NCI-H128 (cell line): ENCODE measurements around the gene CRISP2.

Experiments used
- DNase-seq: peaks from one replicate; lab custom pipeline; 2025; ENCODE audit not compliant: unreplicated experiment; lab: John Stamatoyannopoulos, UW

Gene CRISP2

DNA sequence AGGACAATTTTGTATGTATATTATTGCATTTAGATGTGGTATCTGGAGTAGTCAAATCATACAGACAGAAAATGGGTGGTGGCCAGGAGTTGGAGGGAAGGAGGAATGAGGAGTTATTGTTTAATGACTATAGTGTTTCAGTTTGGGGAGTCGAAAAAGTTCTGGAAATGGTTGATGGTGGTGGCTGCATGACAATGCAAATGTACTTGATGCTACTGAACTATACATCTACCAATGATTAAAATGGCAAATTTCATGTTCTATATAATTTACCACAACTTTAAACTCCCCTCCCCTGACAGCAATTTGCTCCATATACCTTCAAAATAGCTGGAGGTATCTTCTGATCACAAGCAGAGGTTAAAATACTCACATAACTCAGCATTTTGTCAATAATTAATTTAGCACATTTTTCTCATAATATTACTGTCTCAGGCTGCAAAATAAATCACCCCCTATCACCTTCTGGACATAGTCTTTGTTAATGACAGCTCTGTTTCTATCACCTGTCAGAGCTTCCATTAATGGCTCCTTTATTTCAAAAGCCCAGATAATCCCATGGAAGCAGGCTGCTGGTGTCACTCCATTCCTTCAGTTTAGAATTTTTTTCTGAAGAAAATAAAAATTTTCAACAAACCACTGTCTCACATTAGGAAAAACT lies 51.0 kb downstream of the CRISP2 start:
- DNase-seq = no peak

DNA sequence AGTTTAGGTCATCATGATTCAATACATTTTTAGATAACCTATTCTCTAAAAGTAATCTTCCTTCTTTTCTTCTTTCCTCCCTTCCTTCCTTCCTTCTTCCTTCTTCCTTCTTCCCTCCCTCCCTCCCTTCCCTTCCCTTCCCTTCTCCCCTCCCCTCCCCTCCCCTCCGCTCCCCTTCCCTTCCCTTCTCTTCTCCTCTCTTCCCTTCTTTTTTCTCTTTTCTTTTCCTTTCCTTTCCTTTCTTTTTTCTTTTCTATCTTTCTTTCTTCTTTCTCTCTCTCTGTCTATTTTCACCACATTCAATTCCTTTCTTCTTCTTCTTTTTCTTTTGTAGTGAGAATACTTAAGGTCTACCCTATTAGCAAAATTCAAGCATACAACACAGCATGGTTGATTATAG lies 59.4 kb downstream of the CRISP2 start:
- DNase-seq = no peak

DNA sequence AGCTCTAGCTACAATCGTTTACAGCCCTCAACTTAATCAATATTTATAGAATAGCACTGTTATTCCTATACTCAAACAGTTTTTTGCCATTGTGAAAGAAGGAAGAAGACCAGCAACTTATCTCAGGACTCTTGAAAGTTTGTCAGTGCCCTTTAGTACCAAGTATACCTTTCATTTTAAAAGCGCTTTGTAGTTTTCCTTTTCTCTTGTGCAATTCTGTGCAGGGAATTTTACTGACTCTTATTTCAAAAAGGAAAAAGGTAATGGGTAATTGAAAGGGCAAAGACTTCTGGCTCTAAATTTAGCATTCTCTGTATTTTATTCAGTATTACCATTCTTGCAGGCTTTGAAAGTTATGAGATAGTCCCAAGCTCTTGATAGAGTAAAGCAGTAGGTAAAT lies 59.9 kb downstream of the CRISP2 start:
- no peak for DNase-seq

DNA sequence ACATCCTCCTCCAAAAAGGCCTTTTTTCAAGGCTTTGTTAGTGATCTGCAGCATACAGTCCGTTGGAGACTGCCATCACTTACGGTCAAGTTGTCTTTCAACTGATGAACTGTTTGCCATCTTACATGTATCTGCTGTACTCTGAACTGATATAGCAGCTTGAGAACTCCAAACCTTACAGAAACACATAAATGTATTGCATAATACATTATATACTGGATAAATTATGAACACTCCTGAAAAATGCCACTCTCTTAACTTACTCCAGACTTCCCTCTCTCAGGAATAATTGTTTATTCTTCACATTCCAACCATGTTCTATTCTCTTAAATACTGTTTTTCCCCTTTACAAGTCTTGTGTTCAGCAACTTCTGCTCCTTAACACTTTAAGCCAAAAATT lies 62.1 kb downstream of the CRISP2 start:
- no peak for DNase-seq

DNA sequence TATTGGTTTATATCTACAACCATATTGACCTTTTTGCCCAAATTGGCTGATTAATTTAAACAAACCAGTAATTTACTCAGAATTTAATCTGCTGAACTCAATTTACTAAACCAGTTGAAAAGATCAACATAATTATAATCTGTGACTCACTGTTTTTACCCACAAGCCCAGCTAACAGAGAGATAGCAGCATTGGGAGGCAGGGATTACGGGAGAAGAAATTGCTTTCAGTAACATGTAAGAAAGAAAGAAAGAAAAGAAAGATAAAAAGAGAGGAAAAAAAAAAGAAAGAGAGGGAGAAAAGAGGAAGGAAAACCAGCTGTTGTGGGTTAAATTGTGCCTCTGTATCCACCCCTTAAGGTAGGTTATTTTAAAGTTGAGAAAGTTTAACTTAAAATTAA lies 63.4 kb downstream of the CRISP2 start:
- DNase-seq = no peak

DNA sequence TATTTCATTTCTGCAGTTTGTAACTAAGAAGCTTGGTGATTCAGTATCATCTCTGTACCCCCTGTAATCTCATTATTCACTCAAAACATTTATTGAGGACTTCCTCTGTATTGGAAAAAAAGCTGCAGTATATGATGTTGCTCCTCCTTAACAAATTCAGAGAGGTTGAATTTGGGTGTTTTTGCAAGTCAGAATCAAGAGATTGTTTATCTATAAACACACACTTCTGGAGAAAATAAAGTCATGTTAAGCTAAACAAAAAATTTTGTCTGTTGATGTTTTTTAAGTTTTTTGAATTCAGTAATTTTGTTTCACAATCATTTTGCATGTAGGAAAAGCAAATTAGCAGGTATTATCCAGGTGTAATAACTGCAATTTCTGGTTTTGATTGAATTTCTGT lies 65.3 kb downstream of the CRISP2 start:
- no peak for DNase-seq

DNA sequence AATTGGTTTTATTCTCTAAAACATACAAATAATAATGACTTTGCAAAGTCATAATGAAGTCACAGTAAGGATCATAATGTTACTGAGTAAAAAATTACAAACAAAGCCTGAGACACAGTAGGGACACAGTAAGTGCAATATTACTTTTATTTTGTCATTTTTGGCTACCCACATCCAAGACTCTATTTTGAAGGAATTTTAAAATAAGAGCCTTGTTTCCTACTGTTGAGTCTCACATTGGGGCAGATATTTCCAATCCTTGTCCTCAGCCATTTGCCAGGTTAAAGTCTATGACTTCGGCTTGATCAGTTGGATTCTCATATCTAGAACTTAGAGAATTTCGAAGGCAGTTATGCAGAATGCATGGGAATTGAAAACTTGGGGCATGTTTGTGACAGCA lies 65.9 kb downstream of the CRISP2 start:
- no peak for DNase-seq

DNA sequence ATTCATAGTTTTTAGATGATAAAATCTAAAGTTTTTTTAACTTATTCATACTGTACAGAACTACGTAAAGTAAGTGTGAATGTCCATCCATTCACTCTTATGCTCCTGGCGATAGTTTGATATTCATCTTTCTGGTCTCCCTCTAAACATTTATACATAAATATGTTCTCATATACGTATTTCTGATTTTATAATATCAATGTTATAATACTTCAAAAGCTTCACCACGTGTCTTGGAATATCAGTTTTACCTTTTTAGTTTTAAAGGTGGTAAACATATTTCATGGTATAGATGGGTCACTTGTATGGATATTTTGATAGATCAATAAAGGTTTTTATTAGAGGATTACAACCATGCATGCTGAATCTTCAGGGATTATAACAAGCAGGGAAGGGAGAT lies 66.4 kb downstream of the CRISP2 start:
- no peak for DNase-seq

DNA sequence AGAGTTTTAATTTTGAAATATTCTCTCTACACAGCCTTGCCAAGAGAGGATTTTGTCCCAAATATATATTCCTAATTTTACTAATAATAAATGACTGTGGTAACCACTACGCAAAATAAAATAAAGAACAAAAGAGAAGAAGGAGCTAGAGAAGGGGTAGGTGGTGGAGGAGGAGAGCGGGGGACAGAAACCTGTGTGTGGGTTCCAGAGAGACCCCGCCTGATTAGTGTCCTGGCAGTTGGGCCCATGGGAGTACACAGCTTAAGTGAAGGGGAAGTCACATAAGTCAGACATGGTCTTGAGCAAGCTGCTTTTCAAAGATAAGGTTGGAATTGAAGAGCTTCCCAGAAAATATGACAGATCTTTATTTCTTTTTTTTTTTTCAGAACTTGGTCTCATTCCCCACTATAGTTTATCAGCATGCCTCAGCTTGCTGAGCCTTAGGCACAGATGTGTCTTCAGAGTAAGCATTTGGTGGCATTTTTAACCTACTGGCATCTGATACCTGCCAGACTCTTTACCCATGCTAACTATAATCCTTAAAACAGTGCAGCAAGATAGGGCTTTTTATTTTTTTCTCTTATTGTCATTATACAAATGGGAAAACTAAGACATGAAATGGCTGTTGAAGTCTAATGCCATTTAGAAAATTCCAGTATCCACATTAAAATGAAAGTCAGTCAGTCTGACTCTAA lies 67.1 kb downstream of the CRISP2 start:
- no peak for DNase-seq

DNA sequence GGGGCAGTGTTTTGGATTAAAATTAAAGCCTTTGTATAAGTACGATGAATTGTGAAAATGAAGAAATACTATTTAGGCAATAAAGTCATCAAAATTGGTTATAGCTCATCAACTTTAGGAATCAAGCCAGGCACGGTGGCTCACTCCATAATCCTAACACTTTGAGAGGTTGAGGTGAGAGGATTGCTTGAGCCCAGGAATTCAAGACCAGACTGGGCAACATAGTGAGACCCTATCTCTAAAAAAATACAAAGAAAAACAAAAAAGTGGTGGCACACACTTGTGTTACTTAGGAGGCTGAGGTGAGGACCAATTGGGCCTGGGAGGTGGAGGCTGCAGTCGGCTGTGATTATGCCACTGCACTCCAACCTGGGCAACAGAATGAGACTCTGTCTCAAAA lies 68.2 kb downstream of the CRISP2 start:
- DNase-seq = no peak
